Frontal cortex (tissue), 4 donors: ENCODE results near the gene ABCG5. TPM values are rescaled to one million over a fixed set of nuclear protein-coding genes. Genes with fewer than 3 reads are reported as not detected.

Experiments used
- DNase-seq, 2 donors: peaks; one replicate each; pipeline ENCODE4 v3.0.0; 2012; ENCODE audit warnings: low spot score in 2 of 2
- FAIRE-seq: peaks from 2 replicates; lab custom pipeline; 2012; peaks lifted over from hg19 to GRCh38; lab: Jason Lieb, UNC
- total RNA-seq: library from RNA; depleted of rRNA; stranded (reverse); fragments of >200 nt; gene quantifications from one replicate; pipeline ENCODE4 v1.2.3, GENCODE V29; 2014
- donor health status: control.
- donor health status: control.
- donor health status: control.

ABCG5 gene
- total RNA-seq, 1 donor from 2014 or later: not detected

GRCh38 chr2:43845181-43845580 lies 6.5 kb upstream of the ABCG5 start:
- no peak for DNase-seq
- no peak for FAIRE-seq

- DNase-seq (no peak), FAIRE-seq (no peak)
Observed at GRCh38 chr2:43842866-43843226, 4.2 kb upstream of the ABCG5 start.

GRCh38 chr2:43841949-43842865 lies 3.6 kb upstream of the ABCG5 start:
- DNase-seq (no peak), FAIRE-seq (no peak)

GRCh38 chr2:43840965-43841364 lies 2.3 kb upstream of the ABCG5 start:
- FAIRE-seq (no peak), DNase-seq (no peak)

- FAIRE-seq: no peak
- DNase-seq: no peak
Observed at GRCh38 chr2:43839776-43840564, 1.3 kb upstream of the ABCG5 start.

GRCh38 chr2:43837831-43838559 lies 644 bp downstream of the ABCG5 start:
- no peak for DNase-seq
- no peak for FAIRE-seq

GRCh38 chr2:43837033-43837432 lies 1.6 kb downstream of the ABCG5 start:
- no peak for DNase-seq
- no peak for FAIRE-seq

- no peak for DNase-seq
- no peak for FAIRE-seq
Observed at GRCh38 chr2:43832457-43832856, 6.2 kb downstream of the ABCG5 start.

- DNase-seq (peak in 1 of 2 donors; percentile 31), FAIRE-seq (no peak)
Observed at GRCh38 chr2:43831543-43832294, 6.9 kb downstream of the ABCG5 start.

- no peak for DNase-seq
- no peak for FAIRE-seq
Observed at GRCh38 chr2:43826305-43827250, 12.1 kb downstream of the ABCG5 start.

- DNase-seq (no peak), FAIRE-seq (no peak)
Observed at GRCh38 chr2:43825841-43826240, 12.8 kb downstream of the ABCG5 start.

GRCh38 chr2:43824951-43825493 lies 13.6 kb downstream of the ABCG5 start:
- no peak for DNase-seq
- FAIRE-seq: no peak

- FAIRE-seq: no peak
- DNase-seq: no peak
Observed at GRCh38 chr2:43824512-43824911, 14.1 kb downstream of the ABCG5 start.

- no peak for DNase-seq
- no peak for FAIRE-seq
Observed at GRCh38 chr2:43823751-43824150, 14.9 kb downstream of the ABCG5 start.

GRCh38 chr2:43822839-43823238 lies 15.8 kb downstream of the ABCG5 start:
- DNase-seq (no peak), FAIRE-seq (no peak)

- FAIRE-seq (no peak), DNase-seq (no peak)
Observed at GRCh38 chr2:43819491-43820163, 19.0 kb downstream of the ABCG5 start.

GRCh38 chr2:43818761-43819160 lies 19.9 kb downstream of the ABCG5 start:
- DNase-seq (no peak), FAIRE-seq (no peak)

GRCh38 chr2:43814711-43815110 lies 23.9 kb downstream of the ABCG5 start:
- DNase-seq: no peak
- FAIRE-seq: no peak
